Activated naive CD8-positive, alpha-beta T cell treated with anti-CD3 and anti-CD28 coated beads for 36 hours (primary cell): ENCODE results near the gene CDC14A. TPM values are rescaled to one million over a fixed set of nuclear protein-coding genes. Genes with fewer than 3 reads are reported as not detected.

Experiments used
- DNase-seq: peaks from one replicate; pipeline ENCODE4 v3.0.0; 2021
- H3K27ac Mint-ChIP-seq: one replicate; pipeline ENCODE4 v1.8.0; 2022; ENCODE audit warnings: mild to moderate bottlenecking, moderate library complexity, mixed read lengths
- H3K27me3 Mint-ChIP-seq: one replicate; pipeline ENCODE4 v1.8.0; 2022; ENCODE audit warnings: mild to moderate bottlenecking, mixed read lengths
- H3K36me3 Mint-ChIP-seq: one replicate; pipeline ENCODE4 v1.8.0; 2021; ENCODE audit warnings: mild to moderate bottlenecking, mixed read lengths
- H3K4me1 Mint-ChIP-seq: one replicate; pipeline ENCODE4 v1.8.0; 2021; ENCODE audit warnings: mixed read lengths
- H3K4me3 Mint-ChIP-seq: one replicate; pipeline ENCODE4 v1.8.0; 2022; ENCODE audit warnings: mild to moderate bottlenecking, moderate library complexity, mixed read lengths
- H3K9me3 Mint-ChIP-seq: one replicate; pipeline ENCODE4 v1.8.0; 2022; ENCODE audit warnings: mixed read lengths
- total RNA-seq, 2 experiments: library from RNA; stranded (reverse); gene quantifications; one replicate each; pipeline ENCODE4 v1.2.3, GENCODE V29; 2021

Gene CDC14A, protein sequence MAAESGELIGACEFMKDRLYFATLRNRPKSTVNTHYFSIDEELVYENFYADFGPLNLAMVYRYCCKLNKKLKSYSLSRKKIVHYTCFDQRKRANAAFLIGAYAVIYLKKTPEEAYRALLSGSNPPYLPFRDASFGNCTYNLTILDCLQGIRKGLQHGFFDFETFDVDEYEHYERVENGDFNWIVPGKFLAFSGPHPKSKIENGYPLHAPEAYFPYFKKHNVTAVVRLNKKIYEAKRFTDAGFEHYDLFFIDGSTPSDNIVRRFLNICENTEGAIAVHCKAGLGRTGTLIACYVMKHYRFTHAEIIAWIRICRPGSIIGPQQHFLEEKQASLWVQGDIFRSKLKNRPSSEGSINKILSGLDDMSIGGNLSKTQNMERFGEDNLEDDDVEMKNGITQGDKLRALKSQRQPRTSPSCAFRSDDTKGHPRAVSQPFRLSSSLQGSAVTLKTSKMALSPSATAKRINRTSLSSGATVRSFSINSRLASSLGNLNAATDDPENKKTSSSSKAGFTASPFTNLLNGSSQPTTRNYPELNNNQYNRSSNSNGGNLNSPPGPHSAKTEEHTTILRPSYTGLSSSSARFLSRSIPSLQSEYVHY
- 10 to 100 TPM in 1 of 2 experiments, 1 to 10 TPM in 1; 9.5 to 11.2 TPM for total RNA-seq

DNA sequence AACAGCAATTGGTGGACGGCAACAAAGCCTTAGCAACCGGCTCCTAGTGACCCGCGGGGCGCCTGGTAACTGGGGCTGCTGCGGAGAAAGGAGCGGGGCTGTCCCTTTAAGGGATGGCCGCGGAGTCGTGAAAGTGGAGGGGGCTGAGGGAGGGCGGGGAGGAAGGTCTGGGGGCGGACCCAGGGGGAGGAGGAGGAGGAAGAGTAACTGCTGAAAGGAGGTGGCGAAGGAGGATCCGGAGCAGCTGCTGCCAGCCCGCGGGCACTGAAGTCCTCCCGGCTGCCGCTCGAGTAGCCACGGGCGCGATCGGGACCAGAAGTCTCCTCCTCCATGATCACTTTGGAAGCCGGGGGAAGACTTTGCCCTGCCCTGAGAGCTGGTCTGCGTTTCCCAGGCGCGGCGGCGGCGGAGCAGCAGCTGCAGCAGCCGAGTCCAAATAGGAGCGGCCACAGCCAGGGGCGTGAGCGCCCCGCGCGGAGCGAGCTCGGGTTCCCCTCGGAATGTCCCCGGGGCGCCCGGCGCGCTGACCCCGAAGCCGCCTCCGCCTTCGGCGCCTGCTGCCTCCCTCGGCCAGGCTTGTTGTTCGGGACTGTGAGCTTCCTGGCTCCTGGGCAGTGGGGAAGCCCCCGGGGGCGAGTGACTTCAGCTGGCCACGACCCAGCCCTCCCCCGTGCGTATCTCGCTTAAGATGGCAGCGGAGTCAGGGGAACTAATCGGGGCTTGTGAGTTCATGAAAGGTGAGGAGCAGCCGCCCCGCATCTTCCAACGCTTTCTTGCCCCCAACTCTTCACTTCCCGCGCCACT is at the start of gene CDC14A:
Gene CDC14A (plus strand): TSS at position 240 of the 804 bp plus-strand sequence. CDS start 449 bp downstream, at position 689.
- no peaks in the 10 kb centered on the region for H3K27me3 Mint-ChIP-seq
- peaks cover 28% of the 10 kb centered on the region for H3K36me3 Mint-ChIP-seq
- peak within 1 kb of the TSS; percentile 86 for H3K4me3 Mint-ChIP-seq
- H3K4me1 Mint-ChIP-seq = peaks cover 42% of the 10 kb centered on the region
- H3K9me3 Mint-ChIP-seq = no peaks in the 10 kb centered on the region
- H3K27ac Mint-ChIP-seq = peak within 1 kb of the TSS; percentile 94
- DNase-seq = peak; percentile 89

DNA sequence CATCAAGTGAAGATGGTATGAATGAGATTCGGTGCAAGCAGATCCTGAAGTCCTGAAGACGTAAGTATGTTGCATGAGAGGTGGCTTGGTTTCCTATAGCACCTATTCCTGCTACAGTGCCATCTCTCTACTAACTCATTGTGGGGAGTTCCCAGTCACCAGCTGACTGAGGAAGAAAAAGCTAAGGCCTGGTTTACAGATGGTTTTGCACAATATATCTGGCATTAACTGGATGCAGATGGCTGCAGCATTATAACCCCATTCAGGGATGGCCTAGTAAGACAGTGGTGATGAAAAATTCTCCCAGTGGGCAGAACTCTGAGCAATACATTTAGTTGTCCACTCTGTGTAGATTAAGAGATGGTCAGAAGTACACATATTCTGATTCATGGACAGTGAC is 49.6 kb upstream of the CDC14A start:
- Mint-ChIP-seq H3K9me3 (peaks cover 1% of the 10 kb centered on the region), H3K4me3 (no peak overlapping the region), H3K27ac (no peak overlapping the region), H3K4me1 (peaks cover 1% of the 10 kb centered on the region), H3K36me3 (no peaks in the 10 kb centered on the region), H3K27me3 (no peaks in the 10 kb centered on the region)
- no peak for DNase-seq

DNA sequence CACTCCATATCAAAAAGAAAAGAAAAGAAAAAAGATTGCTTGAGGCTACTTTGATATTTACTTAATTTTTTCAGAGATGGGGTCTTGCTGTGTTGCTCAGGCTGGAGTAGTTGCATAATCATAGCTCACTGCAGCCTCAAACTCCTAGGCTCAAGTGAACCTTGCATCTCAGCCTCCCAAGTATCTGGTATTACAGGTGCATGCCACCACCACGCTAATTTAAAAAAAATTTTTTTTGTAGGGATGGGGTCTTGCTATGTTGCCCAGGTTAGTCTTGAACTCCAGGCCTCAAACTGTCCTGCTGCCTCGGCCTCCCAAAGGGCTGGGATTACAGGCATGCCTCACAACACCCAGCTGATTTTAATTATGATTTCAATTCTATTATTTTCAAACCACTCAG is 48.1 kb upstream of the CDC14A start:
- H3K4me1 Mint-ChIP-seq = peaks cover 1% of the 10 kb centered on the region
- no peak overlapping the region for H3K27ac Mint-ChIP-seq
- DNase-seq = no peak
- no peaks in the 10 kb centered on the region for H3K36me3 Mint-ChIP-seq
- no peaks in the 10 kb centered on the region for H3K27me3 Mint-ChIP-seq
- H3K4me3 Mint-ChIP-seq = no peak overlapping the region
- H3K9me3 Mint-ChIP-seq = peaks cover 1% of the 10 kb centered on the region

DNA sequence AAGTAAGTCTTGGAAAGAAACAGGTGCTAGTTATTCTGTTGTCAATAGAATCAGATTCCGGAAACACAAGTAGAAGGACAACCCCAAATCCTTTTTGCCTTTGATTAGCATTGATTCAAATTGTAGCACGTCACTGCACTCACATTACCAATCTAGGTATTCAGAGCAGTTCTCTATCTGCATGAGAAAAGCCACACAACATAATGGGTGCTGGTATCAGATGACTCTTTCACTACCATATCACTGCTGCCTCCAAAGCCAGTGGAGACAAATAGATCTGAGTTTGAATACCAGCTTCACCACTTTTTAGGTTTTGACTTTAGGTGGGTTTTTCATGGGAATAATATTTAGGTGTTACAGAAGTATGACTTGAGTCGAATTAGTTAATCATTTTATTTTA is 47.4 kb upstream of the CDC14A start:
- Mint-ChIP-seq H3K4me3 (no peak overlapping the region), H3K36me3 (no peaks in the 10 kb centered on the region), H3K4me1 (no peaks in the 10 kb centered on the region), H3K27ac (no peak overlapping the region), H3K9me3 (peaks cover 4% of the 10 kb centered on the region), H3K27me3 (no peaks in the 10 kb centered on the region)
- no peak for DNase-seq

DNA sequence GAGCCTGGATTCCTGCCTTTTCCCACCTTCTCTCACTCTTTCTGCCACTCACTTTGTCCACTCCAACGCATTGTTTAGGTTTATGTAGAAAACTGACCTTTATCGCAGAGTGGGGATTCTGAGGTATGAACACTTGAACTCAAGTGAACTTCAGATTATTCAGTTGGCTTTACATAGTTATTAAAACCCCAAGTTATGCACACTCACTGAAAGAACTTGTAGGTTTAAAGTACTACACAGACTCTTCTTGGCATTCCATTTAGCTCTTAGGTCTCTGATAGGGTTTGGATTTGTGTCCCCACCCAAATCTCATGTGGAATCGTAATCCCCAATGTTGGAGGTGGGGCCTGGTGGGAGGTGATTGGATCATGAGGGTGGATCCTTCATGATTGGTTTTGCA is 46.4 kb upstream of the CDC14A start:
- no peaks in the 10 kb centered on the region for H3K36me3 Mint-ChIP-seq
- H3K27ac Mint-ChIP-seq = no peak overlapping the region
- DNase-seq = no peak
- H3K4me3 Mint-ChIP-seq = no peak overlapping the region
- peaks cover 9% of the 10 kb centered on the region for H3K9me3 Mint-ChIP-seq
- no peaks in the 10 kb centered on the region for H3K27me3 Mint-ChIP-seq
- no peaks in the 10 kb centered on the region for H3K4me1 Mint-ChIP-seq

DNA sequence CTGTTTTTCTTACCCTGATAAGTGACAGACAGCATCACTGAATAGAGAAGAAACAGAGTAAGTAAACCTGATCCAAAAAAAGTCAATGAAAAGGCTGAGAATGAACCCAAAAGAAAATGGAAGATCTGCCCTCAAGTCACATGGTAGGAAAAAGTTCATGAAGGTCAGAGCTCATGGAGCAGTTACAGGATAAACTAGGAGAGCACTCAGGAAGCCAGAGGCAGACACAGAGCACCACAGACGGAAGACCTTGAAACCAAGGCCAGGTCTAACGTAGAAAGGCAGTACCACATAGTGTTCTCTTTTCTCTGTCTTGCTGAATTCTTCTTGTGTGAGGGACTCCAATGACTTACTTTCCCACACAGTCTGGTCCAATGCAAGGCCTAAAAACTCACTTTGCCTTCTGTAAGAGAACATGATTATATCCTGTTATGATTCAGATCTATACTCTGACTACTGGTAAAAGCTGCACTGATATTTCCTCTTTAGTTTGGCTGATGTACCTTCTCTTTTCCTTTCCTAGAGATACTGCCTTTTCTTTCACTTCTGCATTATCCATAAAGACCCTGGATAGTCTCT is 45.5 kb upstream of the CDC14A start:
- no peaks in the 10 kb centered on the region for H3K4me1 Mint-ChIP-seq
- no peaks in the 10 kb centered on the region for H3K27me3 Mint-ChIP-seq

DNA sequence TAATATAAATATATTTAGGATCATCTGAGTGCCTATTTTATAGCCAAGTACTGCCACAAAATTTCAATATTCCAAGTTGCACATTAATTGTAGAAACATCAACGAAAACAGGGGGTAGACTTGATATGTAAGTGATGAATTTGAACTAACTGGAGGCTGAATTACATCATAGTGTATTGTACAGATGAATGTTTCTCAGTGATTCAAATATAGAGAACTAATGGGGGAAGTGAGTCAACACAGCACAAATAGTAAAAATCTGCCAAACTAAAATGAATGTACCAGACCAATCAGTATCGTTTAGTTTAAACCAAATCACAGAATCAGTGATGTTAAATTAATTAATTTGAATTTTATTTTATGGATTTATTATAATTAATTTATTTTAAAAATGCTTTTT is 43.5 kb upstream of the CDC14A start:
- H3K9me3 Mint-ChIP-seq = peaks cover 9% of the 10 kb centered on the region
- H3K27ac Mint-ChIP-seq = no peak overlapping the region
- no peak overlapping the region for H3K4me3 Mint-ChIP-seq
- H3K4me1 Mint-ChIP-seq = no peaks in the 10 kb centered on the region
- H3K27me3 Mint-ChIP-seq = no peaks in the 10 kb centered on the region
- no peak for DNase-seq
- H3K36me3 Mint-ChIP-seq = no peaks in the 10 kb centered on the region

More for the DNA sequence above, 45.5 kb upstream of the CDC14A start:
- Mint-ChIP-seq H3K9me3 (peaks cover 9% of the 10 kb centered on the region), H3K36me3 (no peaks in the 10 kb centered on the region), H3K27ac (no peak overlapping the region), H3K4me3 (no peak overlapping the region)
- no peak for DNase-seq

DNA sequence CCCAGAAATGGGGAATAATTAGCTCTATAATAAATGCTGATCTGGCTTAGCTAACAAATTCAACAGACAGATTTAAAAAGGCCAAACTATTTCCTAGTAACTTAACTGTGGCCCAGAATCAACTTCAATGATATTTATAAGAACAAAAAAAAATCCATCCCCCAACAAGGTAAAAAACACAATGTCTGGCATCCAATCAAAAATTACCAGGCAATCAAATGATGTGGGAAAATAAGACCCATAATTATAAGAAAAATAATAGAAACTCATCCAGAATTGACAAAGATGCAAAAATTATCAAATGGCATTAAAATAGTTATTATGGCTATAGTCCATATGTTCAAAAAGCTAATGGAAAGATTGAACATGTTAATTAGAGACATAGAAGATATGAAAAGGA is 42.4 kb upstream of the CDC14A start:
- Mint-ChIP-seq H3K36me3 (no peaks in the 10 kb centered on the region), H3K27ac (no peak overlapping the region), H3K27me3 (no peaks in the 10 kb centered on the region), H3K4me3 (no peak overlapping the region), H3K9me3 (peaks cover 9% of the 10 kb centered on the region), H3K4me1 (no peaks in the 10 kb centered on the region)
- no peak for DNase-seq

DNA sequence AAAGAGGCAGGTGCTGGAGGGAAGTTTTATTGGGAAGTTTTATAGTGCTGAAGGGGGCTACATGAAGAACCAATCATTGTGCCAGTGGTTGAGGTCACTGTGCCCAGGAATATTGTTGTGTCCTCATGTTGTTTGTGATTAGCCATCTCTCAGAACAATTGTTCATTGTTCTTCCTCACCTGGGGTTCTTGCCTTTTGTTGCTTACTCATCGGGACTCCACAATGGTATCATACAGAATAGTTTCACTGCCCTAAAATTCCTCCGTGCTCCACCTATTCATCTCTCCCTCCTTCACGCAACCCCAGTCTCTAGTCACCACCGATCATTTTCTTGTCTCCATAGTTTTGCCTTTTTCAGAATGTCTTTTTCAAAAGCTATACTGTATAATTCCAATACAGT is 38.9 kb upstream of the CDC14A start:
- no peaks in the 10 kb centered on the region for H3K27me3 Mint-ChIP-seq
- no peaks in the 10 kb centered on the region for H3K4me1 Mint-ChIP-seq
- no peak overlapping the region for H3K27ac Mint-ChIP-seq
- DNase-seq = no peak
- H3K36me3 Mint-ChIP-seq = no peaks in the 10 kb centered on the region
- no peak overlapping the region for H3K4me3 Mint-ChIP-seq
- H3K9me3 Mint-ChIP-seq = peaks cover 20% of the 10 kb centered on the region

DNA sequence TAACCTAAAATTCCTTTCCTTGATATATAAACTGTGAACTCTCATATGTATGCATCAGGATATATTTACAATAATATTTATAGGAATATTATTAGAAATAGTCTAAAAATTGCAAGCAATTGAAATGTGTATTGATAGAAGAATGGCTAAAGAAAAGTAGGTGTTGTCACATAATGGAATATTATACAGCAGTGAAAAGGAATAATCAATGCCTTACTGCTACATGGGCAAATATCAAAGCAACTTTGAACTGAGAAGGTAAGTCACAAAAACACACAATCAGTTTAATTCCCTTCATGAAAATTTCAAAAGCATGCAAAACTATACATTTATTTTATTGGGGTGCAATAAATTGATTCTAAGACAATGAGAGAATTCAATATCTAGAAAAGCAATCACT is 35.7 kb upstream of the CDC14A start:
- Mint-ChIP-seq H3K4me3 (no peak overlapping the region), H3K36me3 (no peaks in the 10 kb centered on the region)
- DNase-seq = no peak

DNA sequence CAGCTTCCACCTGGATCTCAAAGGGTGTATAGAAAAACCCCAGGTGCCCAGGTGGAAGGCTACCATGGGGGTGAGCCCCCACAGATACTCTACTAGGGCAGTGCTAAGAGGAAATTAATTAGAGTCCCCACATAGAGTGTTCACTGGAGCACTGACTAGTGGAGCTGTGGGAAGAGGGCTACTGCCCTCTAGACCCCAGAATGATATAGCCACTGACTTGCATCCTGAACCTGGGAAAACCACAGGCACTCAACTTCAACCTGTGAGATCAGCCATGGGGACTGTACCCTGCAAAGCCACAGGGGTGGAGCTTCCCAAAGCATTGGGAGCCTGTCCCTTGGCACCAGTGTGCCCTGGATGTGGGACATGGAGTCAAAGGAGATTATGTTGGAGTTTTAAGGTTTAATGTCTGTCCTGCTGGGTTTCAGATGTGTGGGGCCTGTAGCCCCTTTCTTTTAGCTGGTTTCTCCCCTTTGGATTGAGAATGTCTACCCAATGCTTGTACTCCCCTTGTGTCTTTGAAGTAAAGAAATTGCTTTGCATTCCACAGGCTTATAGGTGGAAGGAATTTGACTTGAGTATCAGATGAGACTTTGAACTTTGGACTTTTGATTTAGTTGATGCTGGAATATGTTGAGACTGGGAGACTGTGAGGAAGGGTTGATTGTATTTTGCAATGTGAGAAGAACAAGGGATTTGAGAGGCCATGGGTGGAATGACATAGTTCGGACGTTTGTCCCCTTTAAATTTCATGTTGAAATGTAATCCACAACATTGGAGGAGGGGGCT is 31.8 kb upstream of the CDC14A start:
- no peak for DNase-seq
- Mint-ChIP-seq H3K9me3 (peaks cover 21% of the 10 kb centered on the region), H3K4me3 (no peak overlapping the region), H3K27me3 (no peaks in the 10 kb centered on the region), H3K27ac (no peak overlapping the region), H3K36me3 (no peaks in the 10 kb centered on the region), H3K4me1 (peaks cover 10% of the 10 kb centered on the region)

More for the DNA sequence above, 35.7 kb upstream of the CDC14A start:
- H3K27ac Mint-ChIP-seq = no peak overlapping the region
- H3K4me1 Mint-ChIP-seq = no peaks in the 10 kb centered on the region
- H3K27me3 Mint-ChIP-seq = no peaks in the 10 kb centered on the region
- H3K9me3 Mint-ChIP-seq = peaks cover 21% of the 10 kb centered on the region

DNA sequence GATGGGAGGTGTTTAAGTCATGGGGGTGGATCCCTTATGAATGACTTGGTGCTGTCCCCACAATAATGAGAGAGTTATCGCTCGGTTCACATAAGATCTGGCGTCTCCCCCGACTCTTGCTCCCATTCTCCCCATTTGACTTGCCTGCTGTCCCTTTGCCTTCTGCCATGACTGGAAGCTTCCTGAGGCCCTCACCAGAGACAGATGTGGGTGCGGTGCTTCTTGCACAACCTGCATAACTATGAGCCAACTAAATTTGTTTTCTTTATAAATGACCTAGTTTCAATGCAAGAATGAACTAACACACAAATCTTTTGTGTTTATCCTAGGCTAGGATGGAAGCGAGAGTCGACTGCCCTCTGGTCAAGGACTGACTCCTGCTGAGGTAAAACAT is 31.2 kb upstream of the CDC14A start:
- H3K4me1 Mint-ChIP-seq = peaks cover 10% of the 10 kb centered on the region
- no peak overlapping the region for H3K27ac Mint-ChIP-seq
- no peak for DNase-seq
- H3K27me3 Mint-ChIP-seq = no peaks in the 10 kb centered on the region
- no peak overlapping the region for H3K4me3 Mint-ChIP-seq
- H3K36me3 Mint-ChIP-seq = no peaks in the 10 kb centered on the region
- H3K9me3 Mint-ChIP-seq = peaks cover 18% of the 10 kb centered on the region

DNA sequence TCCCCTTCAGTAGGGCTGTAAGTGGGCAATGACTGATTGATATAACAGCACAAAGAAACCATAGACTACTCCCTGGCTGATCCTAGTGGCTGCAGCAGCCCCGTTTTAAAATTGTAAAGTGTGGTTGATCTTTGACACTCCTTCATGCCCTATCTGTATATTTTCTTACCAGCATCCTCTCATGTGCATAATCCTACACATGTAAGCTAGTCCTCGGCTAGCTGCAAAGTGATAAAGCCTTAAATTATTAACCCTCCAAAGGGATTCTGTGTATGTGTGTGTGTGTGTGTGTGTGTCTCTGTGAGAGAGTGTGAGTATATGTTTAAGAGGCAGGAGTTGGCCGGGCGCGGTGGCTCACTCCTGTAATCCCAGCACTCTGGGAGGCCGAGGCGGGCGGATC is 30.8 kb upstream of the CDC14A start:
- no peak for DNase-seq
- peaks cover 10% of the 10 kb centered on the region for H3K4me1 Mint-ChIP-seq
- peaks cover 18% of the 10 kb centered on the region for H3K9me3 Mint-ChIP-seq
- no peak overlapping the region for H3K27ac Mint-ChIP-seq
- no peaks in the 10 kb centered on the region for H3K27me3 Mint-ChIP-seq
- no peak overlapping the region for H3K4me3 Mint-ChIP-seq
- no peaks in the 10 kb centered on the region for H3K36me3 Mint-ChIP-seq

DNA sequence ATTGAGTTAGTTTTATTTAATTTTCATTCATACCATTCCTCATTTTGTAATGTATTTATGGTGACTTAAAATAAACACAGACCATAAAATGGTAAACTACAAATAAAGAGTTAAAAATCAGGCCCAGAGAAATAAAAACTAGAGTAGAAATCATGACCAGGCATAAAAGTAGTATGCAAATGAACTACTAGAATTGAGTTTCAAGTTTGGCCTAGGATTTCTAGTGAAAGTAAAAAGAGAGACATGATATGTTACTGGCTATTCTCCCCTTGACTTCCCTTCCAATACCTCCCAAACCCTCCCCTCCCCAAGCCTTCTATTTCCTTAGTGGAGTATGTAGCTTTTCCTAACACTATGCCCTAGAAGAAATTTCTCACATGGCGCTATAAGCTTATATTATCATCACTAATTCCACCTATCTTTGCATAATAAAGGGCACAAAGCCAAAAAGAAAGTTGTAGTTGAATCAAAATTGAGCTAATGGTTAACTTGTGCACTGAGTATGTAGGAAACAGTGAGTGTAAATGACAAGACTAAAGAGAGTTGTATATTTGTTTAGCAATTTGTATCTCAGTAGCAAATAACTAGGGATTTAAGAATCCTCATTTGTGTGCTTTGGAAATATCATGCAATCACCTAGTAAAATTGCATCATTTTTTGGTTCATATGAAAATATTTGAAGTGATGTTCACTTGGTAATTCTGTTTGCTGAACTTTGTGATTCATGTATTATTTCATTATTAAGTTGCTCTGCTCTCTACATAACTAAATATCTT is 29.7 kb upstream of the CDC14A start:
- Mint-ChIP-seq H3K27me3 (no peaks in the 10 kb centered on the region), H3K4me3 (no peak overlapping the region), H3K9me3 (peaks cover 12% of the 10 kb centered on the region), H3K4me1 (peaks cover 10% of the 10 kb centered on the region), H3K36me3 (no peaks in the 10 kb centered on the region), H3K27ac (peak overlapping the region; percentile 86)
- no peak for DNase-seq
